ENCODE measurements around the gene ANXA2.

The ANXA2 gene

GRCh38 chr15:60386615-60387014 lies 11.2 kb downstream of the ANXA2 start:
- Histone ChIP-seq H3K4me2 (ENCODE audit: low read length) (no peak overlapping the region), H2AFZ (no peak overlapping the region), H3K4me3 (ENCODE audit: low read depth, low read length) (no peak overlapping the region), H3K9me3 (ENCODE audit: control insufficient read depth, low read length) (no peaks in the 10 kb centered on the region), H3K27ac (no peak overlapping the region), H3K27me3 (ENCODE audit: control insufficient read depth, insufficient read depth, low read length) (no peaks in the 10 kb centered on the region), H3K79me2 (peaks cover 17% of the 10 kb centered on the region), H3K9ac (no peak overlapping the region), H3K36me3 (ENCODE audit: control insufficient read depth, insufficient read depth, low read length) (no peaks in the 10 kb centered on the region), H3K4me1 (peaks cover 13% of the 10 kb centered on the region)
- no peak for TF ChIP-seq CTCF (IDR thresholded peaks at IDR 0.05)

- Histone ChIP-seq H3K4me2 (ENCODE audit: low read length) (no peak overlapping the region), H3K79me2 (peaks cover 17% of the 10 kb centered on the region), H3K36me3 (ENCODE audit: control insufficient read depth, insufficient read depth, low read length) (no peaks in the 10 kb centered on the region), H3K9me3 (ENCODE audit: control insufficient read depth, low read length) (no peaks in the 10 kb centered on the region), H2AFZ (no peak overlapping the region), H3K4me3 (ENCODE audit: low read depth, low read length) (no peak overlapping the region), H3K4me1 (peaks cover 12% of the 10 kb centered on the region), H3K9ac (no peak overlapping the region), H3K27ac (no peak overlapping the region), H3K27me3 (ENCODE audit: control insufficient read depth, insufficient read depth, low read length) (no peaks in the 10 kb centered on the region)
- no peak for TF ChIP-seq CTCF (IDR thresholded peaks at IDR 0.05)
These were observed 11.9 kb downstream of the ANXA2 start for GRCh38 chr15:60385620-60386552.

- Histone ChIP-seq H3K79me2 (peaks cover 14% of the 10 kb centered on the region), H3K4me2 (ENCODE audit: low read length) (no peak overlapping the region), H3K4me3 (ENCODE audit: low read depth, low read length) (no peak overlapping the region), H3K36me3 (ENCODE audit: control insufficient read depth, insufficient read depth, low read length) (no peaks in the 10 kb centered on the region), H3K27ac (no peak overlapping the region), H3K9ac (no peak overlapping the region), H3K27me3 (ENCODE audit: control insufficient read depth, insufficient read depth, low read length) (no peaks in the 10 kb centered on the region), H2AFZ (no peak overlapping the region), H3K9me3 (ENCODE audit: control insufficient read depth, low read length) (no peaks in the 10 kb centered on the region), H3K4me1 (peaks cover 5% of the 10 kb centered on the region)
- no peak for TF ChIP-seq CTCF (IDR thresholded peaks at IDR 0.05)
These were observed 13.2 kb downstream of the ANXA2 start for GRCh38 chr15:60384526-60385126.

DNA sequence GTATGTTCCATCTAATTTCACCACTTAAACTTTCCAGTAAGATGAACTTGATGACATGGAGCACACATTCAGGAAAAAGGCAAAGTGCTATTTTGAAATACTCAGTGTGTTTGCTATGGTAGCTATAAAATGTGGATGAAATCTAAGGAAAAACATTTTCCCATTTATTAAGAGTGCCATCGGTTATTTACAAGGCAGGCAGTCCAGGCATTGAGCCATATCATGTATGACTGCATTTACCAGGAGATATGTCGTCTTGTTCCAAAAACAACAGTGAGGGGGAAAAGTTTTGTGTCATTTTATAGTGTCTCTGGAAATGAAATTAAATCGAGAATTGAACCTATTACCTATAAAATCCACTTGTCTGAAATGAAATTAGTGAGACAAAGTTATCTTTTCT lies 13.7 kb downstream of the ANXA2 start:
- H3K79me2 ChIP-seq = peaks cover 14% of the 10 kb centered on the region
- no peak for TF ChIP-seq CTCF (IDR thresholded peaks at IDR 0.05)
- H3K4me2 ChIP-seq (ENCODE audit: low read length) = no peak overlapping the region
- H3K4me1 ChIP-seq = peaks cover 2% of the 10 kb centered on the region
- H3K27me3 ChIP-seq (ENCODE audit: control insufficient read depth, insufficient read depth, low read length) = no peaks in the 10 kb centered on the region
- no peak overlapping the region for H2AFZ ChIP-seq
- no peak overlapping the region for H3K4me3 ChIP-seq (ENCODE audit: low read depth, low read length)
- H3K9ac ChIP-seq = no peak overlapping the region
- H3K27ac ChIP-seq = no peak overlapping the region
- H3K9me3 ChIP-seq (ENCODE audit: control insufficient read depth, low read length) = no peaks in the 10 kb centered on the region
- H3K36me3 ChIP-seq (ENCODE audit: control insufficient read depth, insufficient read depth, low read length) = no peaks in the 10 kb centered on the region

All from parathyroid adenoma (tissue), 2 donors.